Measurements from ENCODE around the gene PBX1. TPM values are rescaled to one million over a fixed set of nuclear protein-coding genes. Genes with fewer than 3 reads are reported as not detected.

The PBX1 gene
- total and polyA plus RNA-seq, 2 experiments from 2014 or later: 9.7 to 38.8 TPM

GRCh38 chr1:164581762-164582161, 22.8 kb downstream of the PBX1 start:
- H3K4me2 ChIP-seq (ENCODE audit: unreplicated experiment): no peak overlapping the region
- no peaks in the 10 kb centered on the region for H3K9me3 ChIP-seq (ENCODE audit: low read depth)
- in situ Hi-C loops (cut with MboI): no loop called here
- peaks cover 98% of the 10 kb centered on the region for H3K79me2 ChIP-seq (ENCODE audit: insufficient read depth)
- no peak for DNase-seq
- H2AFZ ChIP-seq: no peak overlapping the region
- H3K36me3 ChIP-seq (ENCODE audit: low read depth): peaks cover 7% of the 10 kb centered on the region; the same call in 1 of the 2 replicates
- no peaks in the 10 kb centered on the region for H4K20me1 ChIP-seq (ENCODE audit: insufficient read depth)
- no peak overlapping the region for H3K27ac ChIP-seq
- no peaks in the 10 kb centered on the region for H3F3A ChIP-seq (ENCODE audit: insufficient read depth)
- WGBS, 2 experiments (ENCODE audit: low coverage in 1 of 2, low lambda C conversion rate in 2 of 2, missing lambda C conversion rate in 2 of 2): 95 to 96% methylated on average over 1 of the region's 1 CpG
- H3K9me2 ChIP-seq (ENCODE audit: insufficient read depth): no peaks in the 10 kb centered on the region
- H3K4me3 ChIP-seq: no peak overlapping the region
- no peaks in the 10 kb centered on the region for H3K27me3 ChIP-seq (replicated peaks; ENCODE audit: insufficient read depth)
- H3K9ac ChIP-seq: no peak overlapping the region
- H3K4me1 ChIP-seq (ENCODE audit: insufficient read depth): peaks cover 5% of the 10 kb centered on the region; the same call in 1 of the 2 replicates
- no peak for TF ChIP-seq EZH2phosphoT487 (IDR thresholded peaks at IDR 0.05; ENCODE audit: insufficient read depth, low read depth)
- TF ChIP-seq EZH2 (IDR thresholded peaks at IDR 0.05; ENCODE audit: insufficient read depth, poor library complexity, severe bottlenecking): no peak

GRCh38 chr1:164583196-164583595, 24.2 kb downstream of the PBX1 start:
- H3K9me3 ChIP-seq (ENCODE audit: low read depth): no peaks in the 10 kb centered on the region
- no peak overlapping the region for H3K4me3 ChIP-seq
- H2AFZ ChIP-seq: no peak overlapping the region
- in situ Hi-C loops (cut with MboI): no loop called here
- WGBS, 2 experiments (ENCODE audit: low coverage in 1 of 2, low lambda C conversion rate in 2 of 2, missing lambda C conversion rate in 2 of 2): 90 to 100% methylated on average over 1 of the region's 1 CpG
- no peak overlapping the region for H3K27ac ChIP-seq
- TF ChIP-seq EZH2 (IDR thresholded peaks at IDR 0.05; ENCODE audit: insufficient read depth, poor library complexity, severe bottlenecking): no peak
- no peak for TF ChIP-seq EZH2phosphoT487 (IDR thresholded peaks at IDR 0.05; ENCODE audit: insufficient read depth, low read depth)
- no peak for DNase-seq
- H3K9ac ChIP-seq: no peak overlapping the region
- no peaks in the 10 kb centered on the region for H3F3A ChIP-seq (ENCODE audit: insufficient read depth)
- H3K9me2 ChIP-seq (ENCODE audit: insufficient read depth): no peaks in the 10 kb centered on the region
- no peak overlapping the region for H3K4me2 ChIP-seq (ENCODE audit: unreplicated experiment)
- H3K27me3 ChIP-seq (replicated peaks; ENCODE audit: insufficient read depth): no peaks in the 10 kb centered on the region
- H3K4me1 ChIP-seq (ENCODE audit: insufficient read depth): peaks cover 4% of the 10 kb centered on the region
- H3K36me3 ChIP-seq (ENCODE audit: low read depth): peaks cover 7% of the 10 kb centered on the region; the same call in 1 of the 2 replicates
- H3K79me2 ChIP-seq (ENCODE audit: insufficient read depth): peaks cover 94% of the 10 kb centered on the region
- H4K20me1 ChIP-seq (ENCODE audit: insufficient read depth): no peaks in the 10 kb centered on the region

GRCh38 chr1:164583835-164584539, 25.0 kb downstream of the PBX1 start:
- Histone ChIP-seq H3K36me3 (ENCODE audit: low read depth) (peaks cover 7% of the 10 kb centered on the region; the same call in 1 of the 2 replicates), H4K20me1 (ENCODE audit: insufficient read depth) (no peaks in the 10 kb centered on the region), H3K27ac (no peak overlapping the region), H3K27me3 (replicated peaks; ENCODE audit: insufficient read depth) (no peaks in the 10 kb centered on the region), H3K4me2 (ENCODE audit: unreplicated experiment) (no peak overlapping the region), H3F3A (ENCODE audit: insufficient read depth) (no peaks in the 10 kb centered on the region), H2AFZ (no peak overlapping the region), H3K9me2 (ENCODE audit: insufficient read depth) (no peaks in the 10 kb centered on the region), H3K4me1 (ENCODE audit: insufficient read depth) (peaks cover 12% of the 10 kb centered on the region), H3K79me2 (ENCODE audit: insufficient read depth) (peaks cover 86% of the 10 kb centered on the region), H3K9ac (no peak overlapping the region), H3K9me3 (ENCODE audit: low read depth) (no peaks in the 10 kb centered on the region), H3K4me3 (no peak overlapping the region)
- TF ChIP-seq EZH2 (IDR thresholded peaks at IDR 0.05; ENCODE audit: insufficient read depth, poor library complexity, severe bottlenecking) (no peak), EZH2phosphoT487 (IDR thresholded peaks at IDR 0.05; ENCODE audit: insufficient read depth, low read depth) (no peak)
- in situ Hi-C loops (cut with MboI): no loop called here
- 97% methylated on average over 5 of the region's 5 CpGs for WGBS, 2 experiments (ENCODE audit: low coverage in 1 of 2, low lambda C conversion rate in 2 of 2, missing lambda C conversion rate in 2 of 2)
- DNase-seq: no peak

GRCh38 chr1:164586591-164586990, 27.6 kb downstream of the PBX1 start:
- Histone ChIP-seq H3K36me3 (ENCODE audit: low read depth) (0 out of 2 replicates have a peak, but pooled peaks cover 3% of the 10 kb centered on the region), H3K27ac (no peak overlapping the region), H3F3A (ENCODE audit: insufficient read depth) (peaks cover 2% of the 10 kb centered on the region; the same call in 1 of the 2 replicates), H3K4me1 (ENCODE audit: insufficient read depth) (peaks cover 16% of the 10 kb centered on the region), H4K20me1 (ENCODE audit: insufficient read depth) (no peaks in the 10 kb centered on the region), H3K9me3 (ENCODE audit: low read depth) (no peaks in the 10 kb centered on the region), H2AFZ (no peak overlapping the region), H3K4me3 (no peak overlapping the region), H3K4me2 (ENCODE audit: unreplicated experiment) (no peak overlapping the region), H3K9ac (no peak overlapping the region), H3K27me3 (replicated peaks; ENCODE audit: insufficient read depth) (no peaks in the 10 kb centered on the region), H3K79me2 (ENCODE audit: insufficient read depth) (peaks cover 82% of the 10 kb centered on the region), H3K9me2 (ENCODE audit: insufficient read depth) (no peaks in the 10 kb centered on the region)
- WGBS, 2 experiments (ENCODE audit: low coverage in 1 of 2, low lambda C conversion rate in 2 of 2, missing lambda C conversion rate in 2 of 2): 94% methylated on average over 5 of the region's 5 CpGs
- in situ Hi-C loops (cut with MboI): no loop called here
- DNase-seq: no peak
- TF ChIP-seq EZH2 (IDR thresholded peaks at IDR 0.05; ENCODE audit: insufficient read depth, poor library complexity, severe bottlenecking) (no peak), EZH2phosphoT487 (IDR thresholded peaks at IDR 0.05; ENCODE audit: insufficient read depth, low read depth) (no peak)
